ENCODE measurements around the gene PRKCH. TPM values are rescaled to one million over a fixed set of nuclear protein-coding genes. Genes with fewer than 3 reads are reported as not detected.

The PRKCH gene
- total RNA-seq, 1 donor from 2014 or later: 34.4 TPM

GRCh38 chr14:61338457-61338856, 17.1 kb downstream of the PRKCH start:
- DNase-seq: no peak

GRCh38 chr14:61341275-61342206, 20.2 kb downstream of the PRKCH start:
- DNase-seq: no peak

DNA sequence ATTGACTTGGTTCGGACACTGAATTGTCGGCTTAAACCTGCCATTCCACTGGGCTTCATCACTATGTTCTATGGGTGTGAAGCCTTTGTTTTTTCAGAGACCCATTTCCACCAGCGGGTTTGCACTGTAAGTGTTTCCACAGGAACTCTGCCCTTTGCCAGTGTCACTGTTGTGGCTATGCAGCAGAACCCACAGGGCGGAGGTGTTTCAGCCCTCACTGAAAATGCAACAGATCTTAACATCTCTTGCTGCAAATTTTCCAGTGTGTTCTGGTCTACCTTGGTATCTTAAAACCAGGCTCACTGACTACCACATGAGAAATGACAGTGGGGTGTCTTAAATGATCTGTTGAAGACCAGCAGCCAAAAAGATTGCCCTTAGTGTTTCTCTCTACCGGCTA, 21.1 kb downstream of the PRKCH start:
- no peak for DNase-seq

GRCh38 chr14:61342932-61343331, 21.6 kb downstream of the PRKCH start:
- no peak for DNase-seq

GRCh38 chr14:61343471-61343870, 22.1 kb downstream of the PRKCH start:
- no peak for DNase-seq

GRCh38 chr14:61343991-61344405, 22.6 kb downstream of the PRKCH start:
- no peak for DNase-seq

DNA sequence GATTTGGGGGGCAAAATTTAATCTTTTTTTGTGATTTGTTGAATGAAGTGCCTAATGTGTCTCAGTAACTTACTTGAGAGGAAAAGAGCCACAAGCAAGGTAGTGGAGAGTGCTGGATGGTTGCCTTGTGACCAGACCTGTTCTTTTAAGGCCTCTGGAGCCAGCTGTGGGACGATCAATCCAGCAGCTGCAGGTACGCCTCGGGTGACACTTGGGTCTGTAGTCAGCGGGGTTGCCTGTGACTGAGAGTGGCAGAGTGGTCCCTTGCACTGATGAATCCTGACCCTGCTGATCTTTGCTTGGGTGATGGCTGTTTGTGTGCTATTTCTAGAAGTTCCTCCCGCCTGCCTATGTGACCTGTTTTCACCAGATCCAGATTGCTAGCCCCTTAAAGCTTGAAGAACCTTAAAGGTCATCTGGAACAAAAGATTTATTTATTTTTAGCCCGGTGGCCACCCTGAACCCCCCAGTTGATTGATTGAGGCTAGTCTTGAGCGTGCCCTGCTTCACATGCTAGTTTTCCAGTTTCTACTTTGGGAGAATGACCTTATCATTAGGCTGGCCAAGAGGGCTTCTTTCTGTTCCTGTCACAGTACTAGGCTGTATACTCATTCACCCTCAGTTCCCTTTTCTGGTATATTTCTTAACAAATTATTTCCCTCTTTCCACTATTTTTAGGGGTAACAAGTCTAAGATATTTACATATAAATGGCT, 23.2 kb downstream of the PRKCH start:
- no peak for DNase-seq

DNA sequence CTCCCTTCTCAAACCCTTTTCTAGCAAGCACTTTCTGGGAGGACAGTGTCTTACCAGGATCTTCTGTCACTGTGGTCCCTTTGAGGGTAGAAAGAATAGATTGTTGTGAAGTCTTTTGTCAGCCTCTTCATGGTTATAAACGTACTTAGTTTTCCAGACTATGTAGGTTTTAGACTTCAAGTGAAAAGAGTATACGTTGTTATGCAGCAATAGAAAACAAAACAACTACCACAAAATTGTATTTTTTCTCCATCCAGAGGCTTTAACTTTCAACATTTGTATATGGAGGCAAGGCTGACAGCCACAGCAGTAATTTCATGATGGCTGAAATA, 23.7 kb downstream of the PRKCH start:
- DNase-seq: no peak

DNA sequence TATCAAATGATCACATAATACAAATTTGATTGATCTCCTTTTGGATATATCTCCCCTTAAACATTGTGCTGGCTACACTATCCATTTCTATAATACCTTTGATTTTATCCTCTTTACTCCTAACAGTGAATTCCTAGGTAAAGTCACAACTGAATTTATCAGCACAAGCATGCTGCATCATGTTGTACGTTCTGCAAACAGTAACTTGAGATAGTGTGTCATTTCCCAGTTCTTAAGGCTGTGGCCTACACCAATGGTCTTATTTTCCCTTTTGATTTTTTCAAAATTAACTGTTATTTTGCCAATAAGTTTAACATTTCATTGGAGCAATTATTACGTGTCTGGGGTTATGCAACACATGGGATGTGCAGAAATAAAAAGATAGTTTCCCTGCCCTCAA, 24.8 kb downstream of the PRKCH start:
- DNase-seq: no peak

GRCh38 chr14:61346793-61347192, 25.4 kb downstream of the PRKCH start:
- no peak for DNase-seq

DNA sequence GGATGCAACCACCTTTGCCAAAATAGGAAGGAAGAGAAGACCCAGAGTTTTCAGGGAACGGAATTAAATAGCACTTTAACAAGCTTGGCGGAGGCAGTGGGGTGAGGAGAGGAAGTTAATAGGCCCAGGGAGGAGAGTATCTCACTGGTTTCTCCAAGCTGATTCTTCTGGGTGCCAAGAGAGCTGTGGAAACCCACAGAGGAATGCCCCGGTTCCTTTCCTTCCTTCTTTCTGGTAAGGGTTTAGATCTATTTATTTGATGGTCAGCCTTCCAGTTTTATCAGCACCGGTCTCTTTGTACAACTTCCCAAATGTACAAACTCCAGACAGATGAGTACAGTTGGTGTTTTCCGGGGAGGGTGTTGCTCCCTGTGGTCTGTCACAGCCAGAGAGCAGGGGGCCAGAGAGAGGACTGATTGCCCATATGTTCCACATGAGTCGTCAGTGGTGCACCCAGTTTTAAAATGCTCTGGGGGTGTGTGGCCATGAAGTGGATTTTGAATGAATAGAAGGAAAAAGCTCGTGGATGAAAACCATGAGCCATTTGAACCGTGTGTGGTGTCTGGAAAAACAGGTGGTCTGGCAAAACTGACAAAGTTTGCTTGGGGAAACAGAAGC, 26.6 kb downstream of the PRKCH start:
- no peak for DNase-seq

GRCh38 chr14:61350427-61351270, 29.3 kb downstream of the PRKCH start:
- no peak for DNase-seq

DNA sequence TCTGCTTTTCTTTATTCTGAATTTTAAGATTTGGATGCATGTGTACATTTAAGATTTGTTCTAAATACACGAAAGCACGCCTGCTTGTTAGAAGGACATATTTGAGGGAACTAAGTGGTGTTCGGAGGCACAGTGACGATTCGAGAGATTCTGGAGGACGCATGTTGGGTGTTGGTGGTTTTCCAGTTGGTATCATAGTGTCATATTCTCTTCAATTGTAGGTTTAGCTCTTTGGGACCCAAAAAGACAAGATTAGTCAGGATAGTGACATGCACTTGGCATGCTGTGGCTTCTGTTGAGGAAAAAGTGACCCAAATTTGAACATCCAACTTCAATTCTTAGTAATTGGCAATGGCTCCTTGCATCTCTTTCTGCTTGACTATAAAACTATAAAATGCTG, 30.1 kb downstream of the PRKCH start:
- no peak for DNase-seq

DNA sequence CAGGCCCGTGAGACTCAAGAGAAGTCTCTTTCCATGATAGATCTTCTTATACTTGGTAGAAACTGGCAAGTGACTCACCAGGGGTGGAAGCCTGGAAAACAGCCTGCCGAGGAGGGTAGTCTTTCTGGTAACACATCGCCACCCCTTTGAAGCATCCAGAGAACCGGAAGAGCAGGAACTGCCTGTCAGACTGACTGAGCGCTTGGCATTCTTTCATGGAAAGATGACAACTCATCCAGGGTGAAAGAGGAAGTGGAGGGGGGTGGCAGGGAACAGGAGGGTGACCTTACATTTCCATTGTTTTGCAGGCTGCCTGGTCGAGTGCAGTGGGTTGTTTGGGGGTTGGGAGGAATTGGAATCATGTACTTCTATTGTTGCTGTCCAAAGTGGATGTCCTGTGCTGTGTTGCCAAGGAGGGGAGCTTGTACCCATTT, 34.5 kb downstream of the PRKCH start:
- peak; percentile 43 for DNase-seq

DNA sequence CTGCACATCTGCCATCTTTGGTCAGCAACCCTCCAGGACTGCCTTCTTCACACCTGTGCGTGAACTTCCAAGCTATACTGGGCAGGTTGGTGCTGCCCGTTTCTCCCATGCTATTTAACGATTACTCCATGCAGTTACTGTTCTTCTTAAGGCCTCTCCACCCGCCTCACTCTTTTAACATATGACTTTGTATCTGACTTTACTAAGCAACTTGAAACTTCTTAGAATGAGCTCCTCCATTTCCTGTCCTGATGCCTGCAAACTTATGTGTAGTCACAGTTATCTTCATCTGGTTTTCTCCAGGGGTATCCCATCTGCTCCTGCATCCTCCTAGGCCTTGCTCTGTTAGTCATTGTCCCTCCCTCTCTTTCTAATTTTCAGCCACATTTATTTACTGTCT, 35.7 kb downstream of the PRKCH start:
- DNase-seq: no peak

DNA sequence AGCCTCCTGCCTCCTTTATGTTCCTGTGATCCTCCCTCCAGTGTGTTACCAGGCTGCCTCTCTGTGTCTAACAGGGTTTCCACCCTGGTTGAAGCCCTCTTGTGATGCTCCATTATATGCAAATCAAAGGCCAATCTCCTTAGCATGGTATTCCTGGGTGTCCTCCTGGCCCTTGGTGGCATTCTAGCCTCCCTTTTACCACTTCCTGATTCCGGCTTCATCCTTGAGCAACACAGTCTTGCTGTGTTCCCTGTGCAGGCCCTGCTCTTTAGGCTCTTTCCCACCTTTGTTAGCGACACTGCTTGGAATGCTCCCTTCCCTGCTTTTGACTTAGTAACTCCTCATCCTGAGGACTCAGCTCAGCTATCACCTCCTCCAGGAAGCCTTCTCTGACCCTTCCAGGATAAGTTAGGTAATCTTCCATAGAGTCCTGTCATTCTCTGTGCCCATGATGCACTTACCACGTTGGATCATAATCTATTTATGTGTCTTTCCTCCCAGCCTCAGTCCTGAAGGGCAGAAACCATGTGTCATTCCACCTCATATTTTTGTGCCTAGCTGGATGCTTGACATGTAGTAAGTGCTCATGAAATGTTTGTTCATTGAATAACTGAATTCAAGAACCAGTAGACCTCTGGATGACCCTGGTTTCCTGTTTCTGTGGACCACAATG, 37.3 kb downstream of the PRKCH start:
- DNase-seq: no peak

DNA sequence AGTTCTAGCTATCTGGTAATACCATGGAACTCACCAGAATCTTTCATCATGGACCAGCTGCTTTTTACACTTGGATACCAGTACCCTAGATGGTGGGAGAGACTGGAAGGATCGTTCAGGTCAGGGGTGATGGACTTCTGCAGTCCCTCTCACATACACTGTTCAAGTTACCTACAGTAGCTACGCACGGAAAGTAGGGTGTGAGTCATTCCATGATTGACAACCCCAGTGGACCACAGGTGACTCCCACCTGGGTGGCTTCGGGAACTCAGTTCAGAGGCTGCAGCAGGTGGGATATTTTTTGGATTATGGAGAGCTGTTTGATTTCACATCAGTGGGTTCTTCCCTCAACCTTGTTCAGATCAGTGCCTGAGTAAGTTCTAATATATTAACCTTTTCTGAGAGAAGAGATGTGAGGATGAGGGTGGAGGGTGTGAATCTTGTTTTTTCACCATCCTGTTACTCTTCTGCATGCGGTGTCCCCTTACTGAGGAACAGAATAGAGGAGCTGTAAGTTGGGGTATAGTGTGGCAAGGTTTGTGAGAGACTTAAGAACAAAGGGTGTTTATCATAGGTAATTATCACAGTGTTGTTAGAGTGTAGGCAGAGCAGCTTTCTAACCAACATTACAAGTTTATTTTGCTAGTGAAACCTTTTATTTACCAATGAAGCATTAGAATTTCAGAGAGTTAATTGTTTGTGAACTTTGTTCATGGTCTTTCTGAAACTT, 39.6 kb downstream of the PRKCH start:
- DNase-seq: no peak

- DNase-seq: no peak
These were observed 40.8 kb downstream of the PRKCH start for GRCh38 chr14:61362072-61362750.

DNA sequence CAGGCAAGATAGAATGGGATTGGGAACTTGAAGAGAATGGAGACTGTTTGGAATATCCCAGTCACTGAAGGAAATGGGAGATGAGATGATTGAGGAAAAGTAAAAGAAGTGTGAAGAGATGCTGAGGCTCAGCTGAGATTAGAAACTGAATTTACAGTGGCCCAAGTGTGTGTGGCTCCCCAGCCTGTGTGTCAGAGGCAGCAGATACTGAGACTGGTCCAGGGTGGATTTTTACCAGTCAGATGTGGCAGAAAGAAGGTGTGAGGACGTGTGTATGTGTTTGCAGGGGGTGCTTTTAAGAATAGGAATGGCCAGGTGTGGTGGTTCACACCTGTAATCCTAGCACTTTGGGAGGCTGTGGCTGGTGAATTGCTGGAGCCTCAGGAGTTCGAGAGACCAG, 42.9 kb downstream of the PRKCH start:
- DNase-seq: no peak

GRCh38 chr14:61365667-61366212, 44.4 kb downstream of the PRKCH start:
- no peak for DNase-seq
